GM12801 (cell line): ENCODE measurements around the gene ITGA5.

Experiments used
- CTCF ChIP-seq: IDR thresholded peaks from one replicate; pipeline ENCODE4 v1.5.1; 2011; ENCODE audit warnings: control low read depth; ENCODE audit not compliant: insufficient read length; ENCODE audit errors: extremely low read depth

ITGA5 gene

DNA sequence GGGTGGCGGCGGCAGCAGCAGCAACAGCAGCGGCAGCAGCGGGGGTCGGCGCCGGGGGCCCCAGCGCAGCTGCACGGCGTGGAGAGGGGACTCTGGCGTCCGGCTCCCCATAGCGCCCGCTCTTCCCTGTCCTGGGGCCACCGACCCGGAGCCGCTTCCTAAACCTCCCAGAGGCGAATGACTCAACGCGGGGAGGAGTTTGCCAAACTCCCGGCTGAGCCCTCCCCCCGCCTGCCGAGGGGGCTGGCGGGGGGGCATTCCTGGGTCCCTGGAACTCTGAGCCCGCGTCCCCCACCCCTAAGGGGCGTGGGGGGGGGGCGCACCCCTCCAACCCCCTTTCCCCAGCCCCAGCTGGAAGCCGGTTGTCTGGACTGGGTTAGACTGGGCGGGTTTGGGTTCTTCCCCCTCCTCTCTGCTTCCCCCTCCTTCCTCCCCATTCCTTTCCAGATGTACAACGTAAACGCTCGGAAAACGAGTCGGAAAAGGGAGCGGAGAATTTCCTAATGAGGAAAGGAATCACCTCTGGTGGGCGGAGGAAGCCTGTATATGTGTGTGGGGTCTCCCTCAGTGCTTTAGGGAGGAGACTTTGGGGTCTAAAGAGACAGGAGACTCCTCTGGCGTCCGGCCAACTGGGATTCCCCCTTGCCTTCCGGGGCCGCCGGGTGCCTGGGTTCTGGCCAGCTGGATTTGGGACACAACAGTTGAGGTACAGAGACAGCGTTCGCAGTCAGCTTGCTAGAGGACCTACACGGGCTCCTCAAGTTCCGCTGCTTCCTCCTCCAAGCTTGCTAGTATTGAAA lies at the start of gene ITGA5:
ITGA5 (minus strand) TSS at position 179 of the 800 bp plus-strand sequence; CDS start at position 111, 68 bp downstream.
- no peak for TF ChIP-seq CTCF

GRCh38 chr12:54465857-54466523 lies 46.9 kb upstream of the ITGA5 start:
- no peak for TF ChIP-seq CTCF

DNA sequence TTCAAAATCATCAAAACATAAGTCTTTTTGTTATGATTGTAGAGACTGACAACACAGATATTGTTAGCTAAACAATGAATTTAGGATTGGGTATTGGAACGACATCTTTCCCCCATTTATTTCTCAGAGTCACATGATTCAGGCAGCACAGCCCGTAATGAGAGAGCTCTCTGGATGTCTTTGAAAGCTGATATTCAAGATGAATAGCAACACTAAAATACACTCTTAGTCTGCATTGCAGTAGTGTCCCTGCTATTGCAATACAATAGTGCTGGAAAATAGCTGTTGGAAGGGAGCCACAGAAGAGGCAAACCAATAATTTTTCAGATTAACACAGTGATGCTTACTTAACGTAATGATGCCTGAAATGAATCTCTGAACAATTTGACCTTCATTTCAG lies 44.4 kb upstream of the ITGA5 start:
- no peak for TF ChIP-seq CTCF

- no peak for TF ChIP-seq CTCF
Observed at GRCh38 chr12:54463034-54463433, 44.0 kb upstream of the ITGA5 start.

GRCh38 chr12:54460317-54460923 lies 41.4 kb upstream of the ITGA5 start:
- TF ChIP-seq CTCF: no peak

GRCh38 chr12:54459355-54459754 lies 40.3 kb upstream of the ITGA5 start:
- no peak for TF ChIP-seq CTCF

GRCh38 chr12:54455760-54456469 lies 36.8 kb upstream of the ITGA5 start:
- no peak for TF ChIP-seq CTCF
